CD14-positive monocyte (primary cell): ENCODE measurements around the gene DNAH14. TPM values are rescaled to one million over a fixed set of nuclear protein-coding genes. Genes with fewer than 3 reads are reported as not detected.

Source experiments
- DNase-seq, 3 donors: peaks; one replicate each; pipeline ENCODE4 v3.0.0-alpha.2; 2011 to 2022
- H2AFZ ChIP-seq: 2 replicates; pipeline ENCODE4 v1.6.0; 2012; ENCODE audit warnings: mild to moderate bottlenecking, low read depth, low read length, inconsistent platforms; ENCODE audit not compliant: insufficient read depth, poor library complexity, severe bottlenecking
- H3K27ac ChIP-seq, 2 donors: 1 replicate in 1 of 2; 2 replicates in 1 of 2; pipeline ENCODE4 v1.5.1; 2012 to 2013; ENCODE audit warnings: low read length in 2 of 2, control low read depth in 1 of 2, inconsistent platforms in 1 of 2, low read depth in 1 of 2, mild to moderate bottlenecking in 1 of 2
- H3K27me3 ChIP-seq, 2 donors: one replicate each; pipeline versions ENCODE4 v1.6.0 to v1.6.1; 2011 to 2013; ENCODE audit warnings: low read length in 2 of 2; ENCODE audit not compliant: control insufficient read depth in 2 of 2, insufficient read depth in 2 of 2
- H3K36me3 ChIP-seq, 2 donors: replicated peaks in 1 of 2; 1 replicate in 1 of 2; 2 replicates in 1 of 2; pipeline versions ENCODE4 v1.5.1 to v1.6.1; 2012 to 2013; ENCODE audit warnings: low read length in 2 of 2, control low read depth in 1 of 2, inconsistent platforms in 1 of 2, mild to moderate bottlenecking in 1 of 2; ENCODE audit not compliant: insufficient read depth in 2 of 2, control insufficient read depth in 1 of 2
- H3K4me1 ChIP-seq, 2 donors: 1 replicate in 1 of 2; 2 replicates in 1 of 2; pipeline versions ENCODE4 v1.5.1 to v1.6.1; 2012 to 2013; ENCODE audit warnings: low read length in 2 of 2, control low read depth in 1 of 2, inconsistent platforms in 1 of 2, mild to moderate bottlenecking in 1 of 2, moderate library complexity in 1 of 2; ENCODE audit not compliant: insufficient read depth in 2 of 2, control insufficient read depth in 1 of 2
- H3K4me2 ChIP-seq: replicated peaks from 2 replicates; pipeline ENCODE3; 2012; ENCODE audit warnings: low read length, moderate library complexity, mild to moderate bottlenecking; ENCODE audit not compliant: poor library complexity, severe bottlenecking; ENCODE audit errors: extremely low read depth
- H3K4me3 ChIP-seq, 3 experiments: fragments of 200-600 bp in 1 of 3; sonication (generic) in 1 of 3; replicated peaks in 1 of 3; 1 replicate in 2 of 3; 2 replicates in 1 of 3; pipeline ENCODE4 v1.5.1; 2011 to 2013; ENCODE audit warnings: low read length in 3 of 3, mild to moderate bottlenecking in 3 of 3, control low read depth in 2 of 3, low read depth in 2 of 3, inconsistent platforms in 1 of 3, moderate library complexity in 1 of 3
- H3K79me2 ChIP-seq: 2 replicates; pipeline ENCODE4 v1.6.0; 2012; ENCODE audit warnings: mild to moderate bottlenecking, control low read depth, inconsistent platforms, low read length, moderate library complexity; ENCODE audit not compliant: insufficient read depth
- H3K9ac ChIP-seq: 2 replicates; pipeline ENCODE4 v1.6.0; 2017; ENCODE audit warnings: low read length, mild to moderate bottlenecking; ENCODE audit not compliant: insufficient read depth, poor library complexity, severe bottlenecking
- H3K9me3 ChIP-seq, 2 donors: replicated peaks in 1 of 2; 1 replicate in 1 of 2; 2 replicates in 1 of 2; pipeline versions ENCODE4 v1.5.1 to v1.6.1; 2012 to 2013; ENCODE audit warnings: low read length in 2 of 2, control low read depth in 1 of 2; ENCODE audit not compliant: control insufficient read depth in 1 of 2, insufficient read depth in 1 of 2
- H4K20me1 ChIP-seq: 2 replicates; pipeline ENCODE4 v1.6.0; 2012; ENCODE audit warnings: mild to moderate bottlenecking, low read length, control low read depth, moderate library complexity; ENCODE audit not compliant: insufficient read depth
- H3K27ac Mint-ChIP-seq, 7 donors: one replicate each; pipeline ENCODE4 v1.8.0; 2020; ENCODE audit warnings: mild to moderate bottlenecking in 7 of 7, mixed read lengths in 7 of 7, moderate library complexity in 6 of 7, inconsistent platforms in 2 of 7
- H3K27me3 Mint-ChIP-seq, 3 donors: one replicate each; pipeline ENCODE4 v1.8.0; 2021 to 2022; ENCODE audit warnings: low read depth in 3 of 3, mild to moderate bottlenecking in 3 of 3, mixed read lengths in 3 of 3, moderate library complexity in 3 of 3, inconsistent platforms in 1 of 3
- H3K36me3 Mint-ChIP-seq, 2 donors: one replicate each; pipeline ENCODE4 v1.8.0; 2020; ENCODE audit warnings: mixed read lengths in 2 of 2, inconsistent platforms in 1 of 2, mild to moderate bottlenecking in 1 of 2
- H3K4me1 Mint-ChIP-seq: one replicate; pipeline ENCODE4 v1.8.0; 2020; ENCODE audit warnings: mild to moderate bottlenecking, mixed read lengths
- H3K4me3 Mint-ChIP-seq, 2 donors: one replicate each; pipeline ENCODE4 v1.8.0; 2020; ENCODE audit warnings: mild to moderate bottlenecking in 2 of 2, mixed read lengths in 2 of 2, moderate library complexity in 1 of 2
- H3K9me3 Mint-ChIP-seq, 7 donors: one replicate each; pipeline ENCODE4 v1.8.0; 2020 to 2022; ENCODE audit warnings: mixed read lengths in 7 of 7, mild to moderate bottlenecking in 6 of 7, moderate library complexity in 6 of 7, inconsistent platforms in 2 of 7
- WGBS: methylation state at CpG from one replicate; pipeline ENCODE4 v1.1.5; 2013; ENCODE audit warnings: missing lambda C conversion rate; ENCODE audit not compliant: insufficient coverage; 5-methylcytosine and 5-hydroxymethylcytosine counted together
- intact Hi-C, 2 donors: fragments of 100-400 bp; cut with micrococcal nuclease; formaldehyde crosslinking; loops; one replicate each; pipeline versions ENCODE4 v1.15.0 to v1.15.1; 2023
- polyA plus RNA-seq, 3 donors: library from polyadenylated mRNA; depleted of rRNA in 1 of 3; unstranded in 2 of 3; stranded (reverse) in 1 of 3; fragments of 300-500 nt in 2 of 3; fragments of >200 nt in 1 of 3; fragmentation: Illumina TruSeq in 2 of 3; gene quantifications; 1 replicate in 2 of 3; 2 replicates in 1 of 3; pipeline ENCODE4 v1.2.3, GENCODE V29; 2012 to 2021
- TF ChIP-seq, protein P1 (sequence below): fragments of 200-600 bp; IDR thresholded peaks from one replicate; pipeline ENCODE4 v1.8.0; 2022; ENCODE audit warnings: antibody characterized with exemption, mild to moderate bottlenecking

Gene DNAH14
- polyA plus RNA-seq, 3 donors = 0.83 TPM; not detected in 2

DNA sequence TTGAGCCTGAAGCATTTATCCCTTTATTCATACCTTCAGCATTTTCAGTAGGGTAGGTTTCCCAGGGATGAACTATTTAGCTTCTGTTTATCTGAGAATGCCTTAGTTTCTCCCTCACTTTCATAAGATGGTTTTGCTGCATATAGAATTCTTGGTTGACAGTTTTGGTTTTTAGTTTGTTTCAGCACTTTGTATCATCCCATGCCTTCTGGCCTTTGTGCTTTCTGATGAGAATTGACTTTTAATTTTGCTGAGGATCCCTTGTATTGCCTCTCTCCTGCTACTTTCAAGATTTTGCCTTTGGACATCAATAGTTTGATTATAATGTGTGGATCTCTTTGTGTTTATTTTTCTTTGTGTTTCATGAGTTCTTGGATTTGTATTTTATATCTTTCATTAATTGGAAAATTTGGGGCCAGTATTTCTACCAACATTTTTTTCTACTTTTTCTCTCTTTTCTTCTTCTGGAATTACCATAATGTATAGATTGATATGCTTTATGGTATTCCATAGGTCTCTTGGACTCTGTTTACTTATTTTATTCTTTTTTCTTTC is 261.8 kb downstream of the DNAH14 start:
- intact Hi-C loops = no loop called here
- H3K36me3 ChIP-seq = no peaks in the 10 kb centered on the region
- no peaks in the 10 kb centered on the region for H3K79me2 ChIP-seq
- no peak overlapping the region for H3K27ac Mint-ChIP-seq
- no peaks in the 10 kb centered on the region for H3K4me1 ChIP-seq
- no peak overlapping the region for H3K4me3 Mint-ChIP-seq
- peaks cover 2 to 15% of the 10 kb centered on the region in 2 donors for H3K9me3 ChIP-seq
- TF ChIP-seq, protein P1, sequence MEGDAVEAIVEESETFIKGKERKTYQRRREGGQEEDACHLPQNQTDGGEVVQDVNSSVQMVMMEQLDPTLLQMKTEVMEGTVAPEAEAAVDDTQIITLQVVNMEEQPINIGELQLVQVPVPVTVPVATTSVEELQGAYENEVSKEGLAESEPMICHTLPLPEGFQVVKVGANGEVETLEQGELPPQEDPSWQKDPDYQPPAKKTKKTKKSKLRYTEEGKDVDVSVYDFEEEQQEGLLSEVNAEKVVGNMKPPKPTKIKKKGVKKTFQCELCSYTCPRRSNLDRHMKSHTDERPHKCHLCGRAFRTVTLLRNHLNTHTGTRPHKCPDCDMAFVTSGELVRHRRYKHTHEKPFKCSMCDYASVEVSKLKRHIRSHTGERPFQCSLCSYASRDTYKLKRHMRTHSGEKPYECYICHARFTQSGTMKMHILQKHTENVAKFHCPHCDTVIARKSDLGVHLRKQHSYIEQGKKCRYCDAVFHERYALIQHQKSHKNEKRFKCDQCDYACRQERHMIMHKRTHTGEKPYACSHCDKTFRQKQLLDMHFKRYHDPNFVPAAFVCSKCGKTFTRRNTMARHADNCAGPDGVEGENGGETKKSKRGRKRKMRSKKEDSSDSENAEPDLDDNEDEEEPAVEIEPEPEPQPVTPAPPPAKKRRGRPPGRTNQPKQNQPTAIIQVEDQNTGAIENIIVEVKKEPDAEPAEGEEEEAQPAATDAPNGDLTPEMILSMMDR = no peak
- no peaks in the 10 kb centered on the region for H3K4me1 Mint-ChIP-seq
- H3K9ac ChIP-seq = no peak overlapping the region
- no peak overlapping the region for H3K27ac ChIP-seq
- DNase-seq = no peak
- H3K27me3 ChIP-seq = no peaks in the 10 kb centered on the region
- H3K9me3 Mint-ChIP-seq = peaks cover 7 to 19% (median 13%) of the 10 kb centered on the region in 7 donors
- H3K4me2 ChIP-seq = no peak overlapping the region
- H3K4me3 ChIP-seq = no peak overlapping the region
- no peaks in the 10 kb centered on the region for H3K36me3 Mint-ChIP-seq
- no peaks in the 10 kb centered on the region for H3K27me3 Mint-ChIP-seq
- H2AFZ ChIP-seq = no peak overlapping the region
- no peaks in the 10 kb centered on the region for H4K20me1 ChIP-seq

DNA sequence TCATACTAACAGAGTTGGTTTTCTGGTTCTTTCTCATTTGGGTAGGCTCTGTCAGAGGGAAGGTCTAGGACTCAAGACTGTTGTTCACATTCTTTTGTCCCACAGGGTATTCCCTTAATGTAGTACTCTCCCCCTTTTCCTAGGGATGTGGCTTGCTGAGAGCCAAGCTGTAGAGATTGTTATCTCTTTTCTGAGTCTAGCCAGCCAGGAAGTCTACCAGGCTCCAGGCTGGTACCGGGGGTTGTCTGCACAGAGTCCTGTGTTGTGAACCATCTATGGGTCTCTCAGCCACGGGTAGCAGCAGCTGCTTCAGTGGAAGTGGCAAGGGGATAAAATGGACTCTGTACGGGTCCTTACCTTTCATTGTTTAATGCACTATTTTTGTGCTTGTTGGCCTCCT is 272.0 kb downstream of the DNAH14 start:
- H3K9me3 Mint-ChIP-seq = peaks cover 0 to 21% (median 12%) of the 10 kb centered on the region in 7 donors
- Histone ChIP-seq H3K27me3 (no peaks in the 10 kb centered on the region), H2AFZ (no peak overlapping the region), H3K4me2 (no peak overlapping the region), H3K4me3 (no peak overlapping the region), H3K36me3 (no peaks in the 10 kb centered on the region), H3K4me1 (no peaks in the 10 kb centered on the region), H3K9me3 (peaks cover 0 to 15% of the 10 kb centered on the region in 2 donors), H3K9ac (no peak overlapping the region), H3K27ac (no peak overlapping the region), H3K79me2 (no peaks in the 10 kb centered on the region), H4K20me1 (no peaks in the 10 kb centered on the region)
- DNase-seq = no peak
- H3K4me3 Mint-ChIP-seq = no peak overlapping the region
- TF ChIP-seq, protein P1 = no peak
- H3K27me3 Mint-ChIP-seq = no peaks in the 10 kb centered on the region
- H3K27ac Mint-ChIP-seq = no peak overlapping the region
- no peaks in the 10 kb centered on the region for H3K36me3 Mint-ChIP-seq
- intact Hi-C loops = no loop called here
- H3K4me1 Mint-ChIP-seq = no peaks in the 10 kb centered on the region
- 60% methylated on average over 1 of the region's 3 CpGs for WGBS
